GM18909 (cell line): ENCODE measurements around the gene NPDC1.

Source experiments
- ATAC-seq: cut with Tn5 transposase; IDR thresholded peaks from one replicate; pipeline ENCODE4 v1.9.1; 2021; ENCODE audit warnings: mild to moderate bottlenecking; ENCODE audit not compliant: unreplicated experiment, poor library complexity

NPDC1 gene

GRCh38 chr9:137057545-137057944 lies 11.6 kb upstream of the NPDC1 start:
- no peak for ATAC-seq

GRCh38 chr9:137056739-137057415 lies 10.9 kb upstream of the NPDC1 start:
- no peak for ATAC-seq

GRCh38 chr9:137055385-137056364 lies 9.7 kb upstream of the NPDC1 start:
- ATAC-seq = no peak

GRCh38 chr9:137054932-137055384 lies 9.0 kb upstream of the NPDC1 start:
- no peak for ATAC-seq

- ATAC-seq = no peak
Measured at GRCh38 chr9:137053944-137054931, 8.3 kb upstream of the NPDC1 start, which contains the start of gene ENTPD2. Gene ENTPD2, minus strand, starts transcription at chr9:137054061. Its CDS starts 64 bp downstream, at chr9:137053997.

GRCh38 chr9:137052998-137053943 lies 7.3 kb upstream of the NPDC1 start:
- no peak for ATAC-seq

GRCh38 chr9:137052293-137052692 lies 6.3 kb upstream of the NPDC1 start:
- ATAC-seq = no peak

- ATAC-seq = no peak
Measured at GRCh38 chr9:137051145-137051724, 5.3 kb upstream of the NPDC1 start.

GRCh38 chr9:137050570-137050969 lies 4.6 kb upstream of the NPDC1 start:
- no peak for ATAC-seq

- no peak for ATAC-seq
Measured at GRCh38 chr9:137049544-137050449, 3.8 kb upstream of the NPDC1 start.

- ATAC-seq = no peak
Measured at GRCh38 chr9:137048655-137049543, 2.9 kb upstream of the NPDC1 start.

- ATAC-seq = no peak
Measured at GRCh38 chr9:137045294-137046087, 486 bp downstream of the NPDC1 start.

- no peak for ATAC-seq
Measured at GRCh38 chr9:137044502-137045177, 1.3 kb downstream of the NPDC1 start.

GRCh38 chr9:137044037-137044436 lies 1.9 kb downstream of the NPDC1 start:
- ATAC-seq = no peak
